ENCODE measurements around the gene SHROOM1.
"Not testable (repeated sequence)": the region's sequence is repeated elsewhere in the genome, so short reads cannot be mapped to it uniquely, and the experiment has no call there.

Gene SHROOM1

GRCh38 chr5:132865668-132866341 lies 35.4 kb upstream of the SHROOM1 start:
- peaks cover 25% of the 10 kb centered on the region for H3K4me1 Mint-ChIP-seq
- H3K27ac Mint-ChIP-seq = peak overlapping the region; percentile 98
- peak; percentile 52 for ATAC-seq

GRCh38 chr5:132860742-132861141 lies 30.3 kb upstream of the SHROOM1 start:
- H3K9me3 Mint-ChIP-seq = no peaks in the 10 kb centered on the region
- no peak overlapping the region for H3K4me3 Mint-ChIP-seq
- no peaks in the 10 kb centered on the region for H3K36me3 Mint-ChIP-seq
- no peak overlapping the region for H3K27ac Mint-ChIP-seq
- H3K4me1 Mint-ChIP-seq = peaks cover under 1% of the 10 kb centered on the region
- DNase-seq (ENCODE audit: low spot score in 2 of 2) (peak in 1 of 2 donors; percentile 12), ATAC-seq (no peak)

More at GRCh38 chr5:132865668-132866341, 35.4 kb upstream of the SHROOM1 start:
- no peak for DNase-seq (ENCODE audit: low spot score in 2 of 2)
- Mint-ChIP-seq H3K36me3 (peaks cover 48% of the 10 kb centered on the region), H3K4me3 (peak overlapping the region; percentile 93), H3K9me3 (no peaks in the 10 kb centered on the region)

- H3K9me3 Mint-ChIP-seq = no peaks in the 10 kb centered on the region
- H3K4me3 Mint-ChIP-seq = no peak overlapping the region
- peak in 1 of 2 donors; percentile 15 for DNase-seq (ENCODE audit: low spot score in 2 of 2)
- H3K27ac Mint-ChIP-seq = no peak overlapping the region
- ATAC-seq = no peak
- H3K4me1 Mint-ChIP-seq = no peaks in the 10 kb centered on the region
- H3K36me3 Mint-ChIP-seq = no peaks in the 10 kb centered on the region
These were observed 29.5 kb upstream of the SHROOM1 start for GRCh38 chr5:132859889-132860437.

GRCh38 chr5:132856011-132856410 lies 25.6 kb upstream of the SHROOM1 start:
- Mint-ChIP-seq H3K4me3 (no peak overlapping the region), H3K4me1 (no peaks in the 10 kb centered on the region), H3K9me3 (no peaks in the 10 kb centered on the region), H3K27ac (no peak overlapping the region), H3K36me3 (no peaks in the 10 kb centered on the region)
- DNase-seq (ENCODE audit: low spot score in 2 of 2) (no peak), ATAC-seq (no peak)

- ATAC-seq; H3K36me3 Mint-ChIP-seq; H3K4me1 Mint-ChIP-seq; H3K27ac Mint-ChIP-seq; DNase-seq (ENCODE audit: low spot score in 2 of 2); H3K4me3 Mint-ChIP-seq; H3K9me3 Mint-ChIP-seq: not testable (repeated sequence)
These were observed 24.5 kb upstream of the SHROOM1 start for GRCh38 chr5:132854992-132855391.

- no peaks in the 10 kb centered on the region for H3K36me3 Mint-ChIP-seq
- DNase-seq (ENCODE audit: low spot score in 2 of 2) = no peak
- H3K4me3 Mint-ChIP-seq = no peak overlapping the region
- no peak for ATAC-seq
- H3K9me3 Mint-ChIP-seq = no peaks in the 10 kb centered on the region
- no peak overlapping the region for H3K27ac Mint-ChIP-seq
- no peaks in the 10 kb centered on the region for H3K4me1 Mint-ChIP-seq
These were observed 23.9 kb upstream of the SHROOM1 start for GRCh38 chr5:132854301-132854700.

- H3K4me1 Mint-ChIP-seq = no peaks in the 10 kb centered on the region
- ATAC-seq (no peak), DNase-seq (ENCODE audit: low spot score in 2 of 2) (no peak)
- no peak overlapping the region for H3K4me3 Mint-ChIP-seq
- no peaks in the 10 kb centered on the region for H3K36me3 Mint-ChIP-seq
- H3K27ac Mint-ChIP-seq = no peak overlapping the region
- H3K9me3 Mint-ChIP-seq = no peaks in the 10 kb centered on the region
These were observed 23.3 kb upstream of the SHROOM1 start for GRCh38 chr5:132853790-132854189.

GRCh38 chr5:132853323-132853722 lies 22.9 kb upstream of the SHROOM1 start:
- ATAC-seq (no peak), DNase-seq (ENCODE audit: low spot score in 2 of 2) (no peak)
- Mint-ChIP-seq H3K4me3 (no peak overlapping the region), H3K36me3 (no peaks in the 10 kb centered on the region), H3K27ac (no peak overlapping the region), H3K4me1 (no peaks in the 10 kb centered on the region), H3K9me3 (no peaks in the 10 kb centered on the region)

GRCh38 chr5:132850066-132850465 lies 19.6 kb upstream of the SHROOM1 start:
- no peak overlapping the region for H3K4me3 Mint-ChIP-seq

GRCh38 chr5:132849347-132849746 lies 18.9 kb upstream of the SHROOM1 start:
- H3K4me3 Mint-ChIP-seq = no peak overlapping the region

More at GRCh38 chr5:132850066-132850465, 19.6 kb upstream of the SHROOM1 start:
- Mint-ChIP-seq H3K4me1 (no peaks in the 10 kb centered on the region), H3K27ac (no peak overlapping the region), H3K9me3 (no peaks in the 10 kb centered on the region), H3K36me3 (no peaks in the 10 kb centered on the region)
- ATAC-seq (no peak), DNase-seq (ENCODE audit: low spot score in 2 of 2) (no peak)

GRCh38 chr5:132848270-132848669 lies 17.8 kb upstream of the SHROOM1 start:
- no peaks in the 10 kb centered on the region for H3K9me3 Mint-ChIP-seq
- H3K36me3 Mint-ChIP-seq = no peaks in the 10 kb centered on the region
- H3K27ac Mint-ChIP-seq = no peak overlapping the region
- DNase-seq (ENCODE audit: low spot score in 2 of 2) = no peak
- H3K4me3 Mint-ChIP-seq = no peak overlapping the region
- no peaks in the 10 kb centered on the region for H3K4me1 Mint-ChIP-seq
- ATAC-seq = no peak

More at GRCh38 chr5:132849347-132849746, 18.9 kb upstream of the SHROOM1 start:
- ATAC-seq = no peak
- H3K36me3 Mint-ChIP-seq = no peaks in the 10 kb centered on the region
- DNase-seq (ENCODE audit: low spot score in 2 of 2) = no peak
- H3K4me1 Mint-ChIP-seq = no peaks in the 10 kb centered on the region
- no peaks in the 10 kb centered on the region for H3K9me3 Mint-ChIP-seq
- no peak overlapping the region for H3K27ac Mint-ChIP-seq

- no peaks in the 10 kb centered on the region for H3K36me3 Mint-ChIP-seq
- DNase-seq (ENCODE audit: low spot score in 2 of 2) = no peak
- peak; percentile 65 for ATAC-seq
- no peak overlapping the region for H3K27ac Mint-ChIP-seq
- H3K9me3 Mint-ChIP-seq = no peaks in the 10 kb centered on the region
- H3K4me1 Mint-ChIP-seq = no peaks in the 10 kb centered on the region
- no peak overlapping the region for H3K4me3 Mint-ChIP-seq
These were observed 10.9 kb upstream of the SHROOM1 start for GRCh38 chr5:132841305-132841704.

- ATAC-seq (no peak), DNase-seq (ENCODE audit: low spot score in 2 of 2) (no peak)
- Mint-ChIP-seq H3K4me1 (no peaks in the 10 kb centered on the region), H3K4me3 (no peak overlapping the region), H3K36me3 (no peaks in the 10 kb centered on the region), H3K27ac (no peak overlapping the region), H3K9me3 (no peaks in the 10 kb centered on the region)
These were observed 10.4 kb upstream of the SHROOM1 start for GRCh38 chr5:132840896-132841295.

- Mint-ChIP-seq H3K27ac (no peak overlapping the region), H3K4me1 (no peaks in the 10 kb centered on the region), H3K36me3 (no peaks in the 10 kb centered on the region), H3K9me3 (no peaks in the 10 kb centered on the region), H3K4me3 (no peak overlapping the region)
- DNase-seq (ENCODE audit: low spot score in 2 of 2) = no peak
- no peak for ATAC-seq
These were observed 9.9 kb upstream of the SHROOM1 start for GRCh38 chr5:132840313-132840712.

- no peak for DNase-seq (ENCODE audit: low spot score in 2 of 2)
- no peak overlapping the region for H3K27ac Mint-ChIP-seq
- no peaks in the 10 kb centered on the region for H3K36me3 Mint-ChIP-seq
- H3K4me1 Mint-ChIP-seq = no peaks in the 10 kb centered on the region
- no peak for ATAC-seq
- H3K4me3 Mint-ChIP-seq = no peak overlapping the region
- H3K9me3 Mint-ChIP-seq = no peaks in the 10 kb centered on the region
These were observed 9.2 kb upstream of the SHROOM1 start for GRCh38 chr5:132839426-132840301.
